Tibial artery (tissue), 4 donors: ENCODE results near the gene YIPF6.

Experiments used
- DNase-seq, 2 donors: peaks; one replicate each; pipeline ENCODE4 v3.0.0-alpha.2; 2019
- H3K27ac ChIP-seq, 2 donors: fragments of 200-600 bp; sonication (generic) in 1 of 2; 1 replicate in 1 of 2; 2 replicates in 1 of 2; pipeline ENCODE4 v1.5.1; 2018 to 2019; ENCODE audit warnings: mild to moderate bottlenecking in 1 of 2
- H3K27me3 ChIP-seq, 2 donors: fragments of 200-600 bp; sonication (generic) in 1 of 2; one replicate each; pipeline versions ENCODE4 v1.5.1 to v1.6.0; 2016 to 2019
- H3K36me3 ChIP-seq, 3 donors: fragments of 200-600 bp; sonication (generic) in 2 of 3; one replicate each; pipeline ENCODE4 v1.5.1; 2016 to 2019; ENCODE audit warnings: mild to moderate bottlenecking in 2 of 3
- H3K4me1 ChIP-seq, 4 donors: fragments of 200-600 bp; sonication (generic) in 2 of 4; 1 replicate in 3 of 4; 2 replicates in 1 of 4; pipeline ENCODE4 v1.5.1; 2016 to 2019
- H3K4me3 ChIP-seq, 2 donors: fragments of 200-600 bp; sonication (generic) in 1 of 2; 1 replicate in 1 of 2; 2 replicates in 1 of 2; pipeline ENCODE4 v1.5.1; 2018 to 2019; ENCODE audit warnings: mild to moderate bottlenecking in 2 of 2
- H3K9me3 ChIP-seq, 3 donors: fragments of 200-600 bp; sonication (generic) in 1 of 3; one replicate each; pipeline ENCODE4 v1.5.1; 2016 to 2019
- intact Hi-C: fragments of 100-400 bp; cut with DNase I; formaldehyde crosslinking; loops from one replicate; pipeline ENCODE4 v1.15.0; 2023; ENCODE audit warnings: low total_unique reads
- TF ChIP-seq, protein P1 (sequence below), 2 experiments: fragments of 200-600 bp in 1 of 2; fragments of 450-650 bp in 1 of 2; IDR thresholded peaks; one replicate each; pipeline ENCODE4 v1.5.1; 2017 to 2019; ENCODE audit warnings: antibody characterized with exemption in 2 of 2, mild to moderate bottlenecking in 1 of 2, moderate library complexity in 1 of 2

Gene YIPF6, protein sequence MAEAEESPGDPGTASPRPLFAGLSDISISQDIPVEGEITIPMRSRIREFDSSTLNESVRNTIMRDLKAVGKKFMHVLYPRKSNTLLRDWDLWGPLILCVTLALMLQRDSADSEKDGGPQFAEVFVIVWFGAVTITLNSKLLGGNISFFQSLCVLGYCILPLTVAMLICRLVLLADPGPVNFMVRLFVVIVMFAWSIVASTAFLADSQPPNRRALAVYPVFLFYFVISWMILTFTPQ

DNA sequence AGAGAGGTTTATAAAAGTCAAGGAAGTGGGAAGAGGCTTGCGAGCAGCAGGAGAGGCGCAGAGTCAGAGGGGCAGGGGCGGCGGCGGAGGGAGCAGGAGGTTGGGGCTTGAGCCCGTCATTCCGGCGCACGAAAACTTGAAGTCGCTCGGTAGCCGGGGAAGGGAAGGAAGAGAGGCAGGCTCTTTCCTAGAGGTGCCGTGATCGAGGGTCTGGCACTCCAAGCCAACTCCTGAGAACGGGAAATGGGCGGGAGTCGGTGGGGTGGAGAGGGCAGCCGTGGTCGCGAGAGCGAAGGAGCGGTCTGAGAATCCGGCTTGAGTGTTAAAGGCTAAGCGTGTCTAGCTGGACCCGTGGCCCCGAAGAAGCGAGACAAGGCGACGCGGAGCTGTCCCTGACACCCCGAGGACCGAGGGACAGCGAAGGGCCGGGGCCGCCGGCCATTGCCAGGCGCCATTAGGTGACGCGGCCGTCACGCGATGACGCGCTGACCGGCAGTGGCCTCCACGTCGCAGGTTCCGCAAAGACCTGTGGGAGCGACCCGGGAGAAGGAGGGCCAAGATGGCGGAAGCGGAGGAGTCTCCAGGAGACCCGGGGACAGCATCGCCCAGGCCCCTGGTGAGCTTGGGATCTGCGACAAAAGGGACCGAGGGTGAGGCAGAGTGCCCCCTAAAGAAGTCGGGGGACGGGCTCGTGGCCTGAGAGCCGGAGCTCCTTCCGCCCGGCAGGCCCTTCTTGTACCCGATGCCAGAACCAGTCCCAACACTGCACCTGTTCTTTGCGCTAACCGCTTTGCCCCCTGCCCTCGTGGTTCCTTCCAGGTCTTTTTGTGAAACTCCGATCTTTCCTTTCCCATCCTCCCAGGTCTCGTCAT, at the start of gene YIPF6:
YIPF6 (plus strand) TSS at position 544 of the 872 bp plus-strand sequence; CDS start at position 560, 16 bp downstream.
- no peaks in the 10 kb centered on the region for H3K27me3 ChIP-seq
- H3K4me3 ChIP-seq = peak within 1 kb of the TSS; percentile 73 to 75
- peak within 1 kb of the TSS; percentile 95 to 99 for H3K27ac ChIP-seq
- peak; percentile 68 to 86 for DNase-seq
- H3K4me1 ChIP-seq = peaks cover 0 to 18% (median 0%) of the 10 kb centered on the region in 4 donors
- no peaks in the 10 kb centered on the region for H3K36me3 ChIP-seq
- TF ChIP-seq, protein P1, sequence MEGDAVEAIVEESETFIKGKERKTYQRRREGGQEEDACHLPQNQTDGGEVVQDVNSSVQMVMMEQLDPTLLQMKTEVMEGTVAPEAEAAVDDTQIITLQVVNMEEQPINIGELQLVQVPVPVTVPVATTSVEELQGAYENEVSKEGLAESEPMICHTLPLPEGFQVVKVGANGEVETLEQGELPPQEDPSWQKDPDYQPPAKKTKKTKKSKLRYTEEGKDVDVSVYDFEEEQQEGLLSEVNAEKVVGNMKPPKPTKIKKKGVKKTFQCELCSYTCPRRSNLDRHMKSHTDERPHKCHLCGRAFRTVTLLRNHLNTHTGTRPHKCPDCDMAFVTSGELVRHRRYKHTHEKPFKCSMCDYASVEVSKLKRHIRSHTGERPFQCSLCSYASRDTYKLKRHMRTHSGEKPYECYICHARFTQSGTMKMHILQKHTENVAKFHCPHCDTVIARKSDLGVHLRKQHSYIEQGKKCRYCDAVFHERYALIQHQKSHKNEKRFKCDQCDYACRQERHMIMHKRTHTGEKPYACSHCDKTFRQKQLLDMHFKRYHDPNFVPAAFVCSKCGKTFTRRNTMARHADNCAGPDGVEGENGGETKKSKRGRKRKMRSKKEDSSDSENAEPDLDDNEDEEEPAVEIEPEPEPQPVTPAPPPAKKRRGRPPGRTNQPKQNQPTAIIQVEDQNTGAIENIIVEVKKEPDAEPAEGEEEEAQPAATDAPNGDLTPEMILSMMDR (IDR thresholded peaks at IDR 0.05) = no peak
- intact Hi-C loops = no loop called here
- no peaks in the 10 kb centered on the region for H3K9me3 ChIP-seq

DNA sequence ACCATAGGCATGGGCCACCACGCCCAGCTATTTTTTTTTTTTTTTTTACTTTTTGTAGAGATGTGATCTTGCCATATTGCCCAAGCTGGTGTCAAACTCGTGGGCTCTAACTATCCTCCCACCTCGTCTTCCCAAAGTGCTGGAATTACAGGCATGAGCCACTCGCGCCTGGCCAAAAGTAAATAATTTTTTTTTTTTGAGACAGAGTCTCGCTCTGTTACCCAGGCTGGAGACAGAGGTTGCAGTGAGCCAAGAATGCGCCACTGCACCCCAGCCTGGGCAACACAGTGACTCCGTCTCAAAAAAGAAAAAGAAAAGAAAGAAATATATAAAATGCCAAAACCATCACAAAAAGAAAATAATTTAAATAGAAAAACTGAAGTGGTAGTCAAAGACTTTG, 47.1 kb upstream of the YIPF6 start:
- no peaks in the 10 kb centered on the region for H3K4me1 ChIP-seq
- TF ChIP-seq, protein P1 (IDR thresholded peaks at IDR 0.05) = no peak
- intact Hi-C loops = no loop called here

DNA sequence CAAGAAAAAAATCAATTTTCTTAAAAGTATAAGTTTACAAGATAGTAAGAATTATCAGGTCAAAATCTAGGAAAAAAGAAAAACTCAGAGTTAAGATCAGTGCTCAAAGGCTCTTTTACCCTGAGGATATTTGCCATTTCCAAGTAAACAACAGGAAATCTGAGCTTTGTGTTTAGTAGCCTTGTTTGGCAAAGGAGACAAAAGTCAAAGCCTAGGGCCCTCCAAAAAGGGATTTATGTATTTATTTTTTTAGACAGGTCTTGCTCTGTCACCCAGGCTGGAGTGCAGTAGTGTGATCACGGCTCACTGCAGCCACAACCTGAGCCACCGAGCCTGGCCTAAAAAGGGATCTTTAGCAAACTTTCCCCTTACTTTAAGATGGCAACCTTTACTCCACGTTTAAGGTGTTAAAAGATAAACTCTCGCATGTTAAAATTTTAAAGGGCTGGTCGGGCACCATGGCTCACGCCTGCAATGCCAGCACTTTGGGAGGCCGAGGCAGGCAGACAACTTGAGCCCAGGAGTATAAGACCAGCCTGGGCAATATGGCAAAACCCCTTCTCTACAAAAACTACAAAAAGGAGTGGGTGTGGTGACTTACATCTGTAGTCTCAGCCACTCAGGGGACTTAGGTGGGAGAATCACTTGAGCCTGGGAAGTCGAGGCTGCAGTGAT, 44.2 kb upstream of the YIPF6 start:
- no peaks in the 10 kb centered on the region for H3K9me3 ChIP-seq
- H3K27ac ChIP-seq = no peak overlapping the region
- no peaks in the 10 kb centered on the region for H3K27me3 ChIP-seq
- intact Hi-C loops = no loop called here
- TF ChIP-seq, protein P1 (IDR thresholded peaks at IDR 0.05) = no peak
- no peak overlapping the region for H3K4me3 ChIP-seq
- H3K4me1 ChIP-seq = no peaks in the 10 kb centered on the region
- no peak for DNase-seq
- H3K36me3 ChIP-seq = no peaks in the 10 kb centered on the region

More for the DNA sequence above, 47.1 kb upstream of the YIPF6 start:
- Histone ChIP-seq H3K27me3 (no peaks in the 10 kb centered on the region), H3K36me3 (no peaks in the 10 kb centered on the region), H3K9me3 (no peaks in the 10 kb centered on the region), H3K4me3 (no peak overlapping the region), H3K27ac (no peak overlapping the region)
- no peak for DNase-seq

DNA sequence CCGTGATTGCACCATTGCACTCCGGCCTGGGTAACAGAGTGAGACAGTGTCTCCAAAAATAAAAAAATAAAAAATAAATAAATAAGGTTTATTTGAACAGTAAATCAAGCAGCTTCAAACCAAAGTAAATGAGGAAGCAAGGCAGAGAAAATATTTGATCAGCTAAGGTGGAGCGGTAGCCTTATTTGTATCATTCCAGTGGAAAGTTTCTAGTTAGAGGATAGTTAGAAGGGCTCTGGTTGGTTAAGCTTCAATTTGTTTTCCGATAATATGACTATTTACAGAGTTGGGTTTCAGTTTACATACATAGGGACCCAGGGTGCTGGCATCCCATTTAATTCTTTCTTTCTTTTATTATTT, 43.7 kb upstream of the YIPF6 start:
- Histone ChIP-seq H3K4me1 (no peaks in the 10 kb centered on the region), H3K27me3 (no peaks in the 10 kb centered on the region), H3K36me3 (no peaks in the 10 kb centered on the region), H3K9me3 (no peaks in the 10 kb centered on the region), H3K27ac (no peak overlapping the region), H3K4me3 (no peak overlapping the region)
- DNase-seq = no peak
- intact Hi-C loops = no loop called here
- TF ChIP-seq, protein P1 (IDR thresholded peaks at IDR 0.05) = no peak

DNA sequence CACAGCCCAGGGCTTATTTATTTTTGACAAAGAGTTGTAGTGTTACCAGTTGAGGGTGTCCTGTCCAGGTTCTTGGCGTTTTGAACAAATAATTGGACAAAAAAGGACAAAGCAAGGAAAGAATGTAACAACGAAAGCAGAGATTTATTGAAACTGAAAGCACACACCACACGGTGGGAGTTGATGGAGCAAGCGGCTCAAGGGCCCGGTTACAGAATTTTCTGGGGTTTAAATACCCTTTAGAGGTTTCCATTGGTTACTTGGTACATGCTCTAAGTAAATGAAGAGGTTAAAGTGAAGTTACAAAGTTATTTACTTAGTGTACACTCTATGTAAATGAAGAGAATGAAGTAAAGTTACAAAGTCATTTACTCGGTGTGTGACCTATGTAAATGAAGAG, 37.8 kb upstream of the YIPF6 start:
- intact Hi-C loops = loop anchor here (10.0 kb wide), 1 partner anchor 266 kb away; no protein-coding TSS in a partner anchor

More for the DNA sequence above, 37.8 kb upstream of the YIPF6 start:
- TF ChIP-seq, protein P1 (IDR thresholded peaks at IDR 0.05) = no peak
- Histone ChIP-seq H3K36me3 (no peaks in the 10 kb centered on the region), H3K27ac (no peak overlapping the region), H3K4me1 (no peaks in the 10 kb centered on the region), H3K9me3 (no peaks in the 10 kb centered on the region), H3K27me3 (no peaks in the 10 kb centered on the region), H3K4me3 (no peak overlapping the region)
- DNase-seq = no peak
